ENCODE results near the gene TGFBR2. TPM values are rescaled to one million over a fixed set of nuclear protein-coding genes. Genes with fewer than 3 reads are reported as not detected.

Gene TGFBR2
- total RNA-seq, 2 donors from 2014 or later: 6.0 to 9.6 TPM

GRCh38 chr3:30596152-30596551 is 10.2 kb upstream of the TGFBR2 start:
- Mint-ChIP-seq H3K27me3 (ENCODE audit: insufficient read depth) (no peaks in the 10 kb centered on the region), H3K9me3 (no peaks in the 10 kb centered on the region), H3K36me3 (ENCODE audit: low read depth) (no peaks in the 10 kb centered on the region), H3K4me1 (peaks cover 9% of the 10 kb centered on the region), H3K27ac (no peak overlapping the region), H3K4me3 (no peak overlapping the region)
- WGBS, 2 experiments (ENCODE audit: insufficient coverage in 1 of 2, insufficient read length in 1 of 2): 93 to 94% methylated on average over 4 of the region's 4 CpGs
- Histone ChIP-seq H3K9ac (ENCODE audit: extremely low read depth, low read length, poor library complexity, severe bottlenecking) (no peak overlapping the region), H3K4me1 (ENCODE audit: control insufficient read depth, insufficient read depth, low read length) (no peaks in the 10 kb centered on the region), H3K27ac (ENCODE audit: low read depth, low read length) (no peak overlapping the region), H3K36me3 (ENCODE audit: control insufficient read depth, insufficient read depth, low read length) (no peaks in the 10 kb centered on the region), H3K27me3 (ENCODE audit: control insufficient read depth, insufficient read depth, low read length, poor library complexity, severe bottlenecking) (no peaks in the 10 kb centered on the region), H3K9me3 (ENCODE audit: control insufficient read depth, low read length) (no peaks in the 10 kb centered on the region), H3K4me3 (ENCODE audit: low read length) (no peak overlapping the region)
- DNase-seq: no peak
- no peak for TF ChIP-seq CTCF (conservative IDR thresholded peaks at IDR 0.05)

GRCh38 chr3:30597131-30597768 is 9.2 kb upstream of the TGFBR2 start:
- no peaks in the 10 kb centered on the region for H3K36me3 Mint-ChIP-seq (ENCODE audit: low read depth)
- Histone ChIP-seq H3K4me1 (ENCODE audit: control insufficient read depth, insufficient read depth, low read length) (no peaks in the 10 kb centered on the region), H3K27me3 (ENCODE audit: control insufficient read depth, insufficient read depth, low read length, poor library complexity, severe bottlenecking) (no peaks in the 10 kb centered on the region), H3K9me3 (ENCODE audit: control insufficient read depth, low read length) (no peaks in the 10 kb centered on the region), H3K9ac (ENCODE audit: extremely low read depth, low read length, poor library complexity, severe bottlenecking) (no peak overlapping the region), H3K4me3 (ENCODE audit: low read length) (no peak overlapping the region), H3K27ac (ENCODE audit: low read depth, low read length) (no peak overlapping the region), H3K36me3 (ENCODE audit: control insufficient read depth, insufficient read depth, low read length) (no peaks in the 10 kb centered on the region)
- 100% methylated on average over 1 of the region's 1 CpG for WGBS, 2 experiments (ENCODE audit: insufficient coverage in 1 of 2, insufficient read length in 1 of 2)
- no peak overlapping the region for H3K27ac Mint-ChIP-seq
- H3K4me3 Mint-ChIP-seq: no peak overlapping the region
- no peak for DNase-seq
- H3K9me3 Mint-ChIP-seq: no peaks in the 10 kb centered on the region
- H3K27me3 Mint-ChIP-seq (ENCODE audit: insufficient read depth): no peaks in the 10 kb centered on the region
- no peak for TF ChIP-seq CTCF (conservative IDR thresholded peaks at IDR 0.05)
- H3K4me1 Mint-ChIP-seq: peaks cover 12% of the 10 kb centered on the region

- TF ChIP-seq CTCF (conservative IDR thresholded peaks at IDR 0.05): no peak
- DNase-seq: no peak
- H3K4me1 ChIP-seq (ENCODE audit: control insufficient read depth, insufficient read depth, low read length): no peaks in the 10 kb centered on the region
- Mint-ChIP-seq H3K27me3 (ENCODE audit: insufficient read depth) (no peaks in the 10 kb centered on the region), H3K27ac (no peak overlapping the region), H3K4me3 (no peak overlapping the region), H3K4me1 (peaks cover 12% of the 10 kb centered on the region), H3K9me3 (no peaks in the 10 kb centered on the region), H3K36me3 (ENCODE audit: low read depth) (no peaks in the 10 kb centered on the region)
- no peak overlapping the region for H3K9ac ChIP-seq (ENCODE audit: extremely low read depth, low read length, poor library complexity, severe bottlenecking)
- H3K4me3 ChIP-seq (ENCODE audit: low read length): no peak overlapping the region
- H3K36me3 ChIP-seq (ENCODE audit: control insufficient read depth, insufficient read depth, low read length): no peaks in the 10 kb centered on the region
- H3K9me3 ChIP-seq (ENCODE audit: control insufficient read depth, low read length): no peaks in the 10 kb centered on the region
- H3K27me3 ChIP-seq (ENCODE audit: control insufficient read depth, insufficient read depth, low read length, poor library complexity, severe bottlenecking): no peaks in the 10 kb centered on the region
- no peak overlapping the region for H3K27ac ChIP-seq (ENCODE audit: low read depth, low read length)
Observed at GRCh38 chr3:30597769-30598134, 8.6 kb upstream of the TGFBR2 start.

Data from endodermal cell (in vitro differentiated cells).